ENCODE measurements around the gene ZDHHC21. TPM values are rescaled to one million over a fixed set of nuclear protein-coding genes. Genes with fewer than 3 reads are reported as not detected.

Gene ZDHHC21
- total RNA-seq, 2 experiments from 2014 or later = 5.1 to 6.7 TPM

DNA sequence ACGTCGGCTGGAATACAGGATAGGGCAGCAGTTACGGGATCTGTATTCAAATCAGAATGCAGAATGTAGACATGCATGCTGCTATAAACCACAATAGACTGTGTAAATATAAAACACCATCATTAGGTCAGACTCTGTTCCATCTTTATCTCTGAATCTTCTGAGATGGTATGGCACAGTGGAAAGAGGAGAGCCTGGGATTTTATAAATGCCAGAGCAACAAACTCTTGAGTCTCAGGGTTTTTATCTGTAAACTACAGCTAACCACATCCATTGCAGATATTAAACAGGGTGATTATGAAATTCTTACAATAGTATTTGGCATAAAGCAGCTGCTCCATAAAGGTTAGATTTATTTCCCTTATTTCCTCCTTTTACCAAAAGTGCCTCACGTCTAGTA, 108.7 kb downstream of the ZDHHC21 start:
- ChIA-PET CTCF (no interaction called here), POLR2A (no interaction called here)
- H3K27ac Mint-ChIP-seq = no peak overlapping the region
- DNase-seq = no peak
- H3K9me3 Mint-ChIP-seq = peaks cover 13% of the 10 kb centered on the region
- intact Hi-C loops (cut with micrococcal nuclease) = no loop called here
- peaks cover 2% of the 10 kb centered on the region for H3K36me3 Mint-ChIP-seq
- no peak overlapping the region for H3K4me3 Mint-ChIP-seq
- peaks cover 9% of the 10 kb centered on the region for H3K4me1 Mint-ChIP-seq (ENCODE audit: low read depth)
- H3K27me3 Mint-ChIP-seq = peaks cover 7% of the 10 kb centered on the region

GRCh38 chr9:14578030-14578429, 115.2 kb downstream of the ZDHHC21 start:
- Mint-ChIP-seq H3K27ac (no peak overlapping the region), H3K4me3 (no peak overlapping the region), H3K9me3 (peaks cover 41% of the 10 kb centered on the region), H3K4me1 (ENCODE audit: low read depth) (no peaks in the 10 kb centered on the region), H3K27me3 (peaks cover 7% of the 10 kb centered on the region), H3K36me3 (peaks cover 9% of the 10 kb centered on the region)
- POLR2A ChIA-PET = no interaction called here
- no peak for DNase-seq
- intact Hi-C loops (cut with micrococcal nuclease) = no loop called here
- CTCF ChIA-PET = no interaction called here

GRCh38 chr9:14574173-14574572, 119.1 kb downstream of the ZDHHC21 start:
- Mint-ChIP-seq H3K36me3 (peaks cover 6% of the 10 kb centered on the region), H3K4me1 (ENCODE audit: low read depth) (no peaks in the 10 kb centered on the region), H3K27ac (no peak overlapping the region), H3K27me3 (no peaks in the 10 kb centered on the region), H3K4me3 (no peak overlapping the region), H3K9me3 (peaks cover 43% of the 10 kb centered on the region)
- intact Hi-C loops (cut with micrococcal nuclease) = no loop called here
- no peak for DNase-seq
- ChIA-PET CTCF (no interaction called here), POLR2A (no interaction called here)

DNA sequence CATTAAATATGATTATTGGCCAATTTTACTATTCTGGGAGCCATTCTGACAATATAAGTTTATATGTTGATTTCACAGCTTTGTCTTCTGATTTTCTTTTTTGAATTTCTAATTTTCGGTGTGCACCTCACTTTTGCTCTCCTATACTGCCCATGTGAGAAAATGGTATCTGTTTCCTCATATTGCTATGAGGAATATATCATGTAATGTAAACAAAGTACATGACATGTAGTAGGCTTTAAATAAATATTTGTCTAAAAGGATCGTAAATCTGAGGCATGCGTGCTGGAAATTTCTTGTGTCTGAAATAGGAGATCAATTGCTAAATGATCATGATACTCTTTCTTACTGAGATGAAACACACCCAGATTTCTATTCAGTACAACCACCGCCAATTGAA, 119.9 kb downstream of the ZDHHC21 start:
- ChIA-PET POLR2A (no interaction called here), CTCF (no interaction called here)
- Mint-ChIP-seq H3K4me1 (ENCODE audit: low read depth) (no peaks in the 10 kb centered on the region), H3K9me3 (peaks cover 38% of the 10 kb centered on the region), H3K4me3 (no peak overlapping the region), H3K27ac (no peak overlapping the region), H3K27me3 (no peaks in the 10 kb centered on the region), H3K36me3 (peaks cover 3% of the 10 kb centered on the region)
- no peak for DNase-seq
- intact Hi-C loops (cut with micrococcal nuclease) = no loop called here

DNA sequence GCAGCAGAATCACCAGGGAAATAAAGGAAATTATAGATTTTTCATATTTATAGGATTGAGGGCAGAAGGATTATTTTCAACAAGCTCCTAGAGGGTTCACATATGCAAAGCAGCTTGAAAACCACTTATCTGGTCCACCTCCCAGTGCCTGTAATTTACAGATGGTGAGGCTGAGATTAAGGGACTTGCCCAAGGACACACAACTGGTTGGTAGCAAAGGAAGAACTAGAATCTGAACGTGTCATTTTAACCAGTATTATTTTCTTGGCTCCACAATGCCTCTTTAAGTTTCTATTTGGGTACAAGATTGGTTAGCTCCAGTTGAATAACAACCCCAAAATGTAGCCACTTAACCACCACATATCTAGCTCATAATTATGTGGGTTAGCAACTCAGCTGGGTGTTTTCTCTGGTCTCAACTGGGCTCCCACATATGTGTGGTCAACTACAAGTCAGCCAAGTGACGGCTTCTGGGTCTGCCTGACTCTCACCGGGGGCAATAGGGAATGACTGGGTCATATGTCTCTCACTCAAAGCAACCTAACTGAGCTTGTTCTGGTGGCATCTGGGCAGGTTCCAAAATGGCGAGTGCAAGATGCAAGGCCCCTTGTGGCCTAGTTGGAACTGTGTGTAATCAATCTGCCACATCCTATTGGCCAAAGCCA, 127.7 kb downstream of the ZDHHC21 start:
- Mint-ChIP-seq H3K4me1 (ENCODE audit: low read depth) (peaks cover 3% of the 10 kb centered on the region), H3K27me3 (no peaks in the 10 kb centered on the region), H3K36me3 (no peaks in the 10 kb centered on the region), H3K4me3 (no peak overlapping the region), H3K9me3 (peaks cover 13% of the 10 kb centered on the region), H3K27ac (no peak overlapping the region)
- ChIA-PET POLR2A (no interaction called here), CTCF (no interaction called here)
- no peak for DNase-seq
- intact Hi-C loops (cut with micrococcal nuclease) = no loop called here

GRCh38 chr9:14563902-14564624, 129.2 kb downstream of the ZDHHC21 start:
- POLR2A ChIA-PET = no interaction called here
- Mint-ChIP-seq H3K27ac (no peak overlapping the region), H3K4me1 (ENCODE audit: low read depth) (peaks cover 8% of the 10 kb centered on the region), H3K27me3 (no peaks in the 10 kb centered on the region), H3K36me3 (peaks cover 2% of the 10 kb centered on the region), H3K9me3 (peaks cover 6% of the 10 kb centered on the region), H3K4me3 (no peak overlapping the region)
- CTCF ChIA-PET = no interaction called here
- intact Hi-C loops (cut with micrococcal nuclease) = no loop called here
- DNase-seq = no peak

GRCh38 chr9:14561929-14562405, 131.3 kb downstream of the ZDHHC21 start:
- H3K4me1 Mint-ChIP-seq (ENCODE audit: low read depth) = peaks cover 8% of the 10 kb centered on the region
- ChIA-PET CTCF (no interaction called here), POLR2A (no interaction called here)
- no peak for DNase-seq
- H3K27me3 Mint-ChIP-seq = no peaks in the 10 kb centered on the region
- peaks cover 2% of the 10 kb centered on the region for H3K36me3 Mint-ChIP-seq
- H3K9me3 Mint-ChIP-seq = peaks cover 5% of the 10 kb centered on the region
- intact Hi-C loops (cut with micrococcal nuclease) = no loop called here
- H3K27ac Mint-ChIP-seq = no peak overlapping the region
- no peak overlapping the region for H3K4me3 Mint-ChIP-seq

Other genes with a start within 250 kb of the ZDHHC21 start
- gene CER1, start 29.3 kb upstream of the ZDHHC21 start, total RNA-seq = not detected
- not detected for gene FREM1, start 217.0 kb upstream of the ZDHHC21 start, total RNA-seq